Karpas-422 (cell line): ENCODE measurements around the gene VPS52. TPM values are rescaled to one million over a fixed set of nuclear protein-coding genes. Genes with fewer than 3 reads are reported as not detected.
"Not testable (repeated sequence)": the region's sequence is repeated elsewhere in the genome, so short reads cannot be mapped to it uniquely, and the experiment has no call there.

Experiments
- DNase-seq: peaks from one replicate; pipeline ENCODE4 v3.0.0-alpha.2; 2015
- H2AFZ ChIP-seq: fragments of 200-600 bp; sonication (generic); 2 replicates; pipeline ENCODE4 v1.6.1; 2014; ENCODE audit warnings: antibody characterized with exemption, low read length, mixed read lengths
- H3K27ac ChIP-seq: fragments of 200-600 bp; sonication (generic); 2 replicates; pipeline ENCODE4 v1.5.1; 2014; ENCODE audit warnings: mild to moderate bottlenecking, low read length, moderate library complexity
- H3K27me3 ChIP-seq: fragments of 200-600 bp; sonication (generic); 2 replicates; pipeline ENCODE4 v1.6.1; 2014; ENCODE audit warnings: low read length, mixed read lengths
- H3K36me3 ChIP-seq: fragments of 200-600 bp; sonication (generic); 2 replicates; pipeline ENCODE4 v1.6.1; 2014; ENCODE audit warnings: low read length, mixed read lengths; ENCODE audit not compliant: insufficient read depth
- H3K4me1 ChIP-seq: fragments of 200-600 bp; sonication (generic); 2 replicates; pipeline ENCODE4 v1.6.1; 2014; ENCODE audit warnings: mild to moderate bottlenecking, low read length, mixed read lengths
- H3K4me2 ChIP-seq: fragments of 200-600 bp; sonication (generic); 2 replicates; pipeline ENCODE4 v1.6.1; 2014; ENCODE audit warnings: low read length, low read depth, mild to moderate bottlenecking; ENCODE audit not compliant: poor library complexity, severe bottlenecking
- H3K4me3 ChIP-seq: fragments of 200-600 bp; sonication (generic); 2 replicates; pipeline ENCODE4 v1.5.1; 2014; ENCODE audit warnings: mild to moderate bottlenecking, antibody characterized with exemption, low read length, mixed read lengths
- H3K79me2 ChIP-seq: fragments of 200-600 bp; sonication (generic); 2 replicates; pipeline ENCODE4 v1.6.1; 2014; ENCODE audit warnings: mild to moderate bottlenecking, low read length, mixed read lengths
- H3K9ac ChIP-seq: fragments of 200-600 bp; sonication (generic); 2 replicates; pipeline ENCODE4 v1.6.0; 2014; ENCODE audit warnings: low read length
- H3K9me2 ChIP-seq: fragments of 200-600 bp; sonication (generic), shearing (Covaris generic); replicated peaks from 2 replicates; pipeline ENCODE4 v1.6.0; 2014; ENCODE audit warnings: mild to moderate bottlenecking, low read length, moderate library complexity; ENCODE audit not compliant: insufficient read depth
- H3K9me3 ChIP-seq: fragments of 300-700, 200-600 bp; sonication (generic); 2 replicates; pipeline ENCODE4 v1.6.1; 2014; ENCODE audit warnings: low read length, mixed read lengths
- H4K20me1 ChIP-seq: fragments of 200-600 bp; sonication (generic); 2 replicates; pipeline ENCODE4 v1.6.1; 2014; ENCODE audit warnings: mild to moderate bottlenecking, antibody characterized with exemption, low read length, low read depth; ENCODE audit not compliant: insufficient read depth
- total RNA-seq: library from RNA; depleted of rRNA; stranded (reverse); fragments of >200 nt; shearing (Covaris generic); gene quantifications from 2 replicates; pipeline ENCODE4 v1.2.3, GENCODE V29; 2014; ENCODE audit warnings: low replicate concordance

VPS52 gene
- total RNA-seq, 1 experiment from 2014 or later = 76.5 TPM

- Histone ChIP-seq H3K9me3 (no peaks in the 10 kb centered on the region), H2AFZ (no peak overlapping the region; the same call in 1 of the 2 replicates), H3K9ac (peak overlapping the region; percentile 88)
Observed at GRCh38 chr6:33289784-33290315, 18.2 kb upstream of the VPS52 start.

GRCh38 chr6:33288921-33289783 is 17.5 kb upstream of the VPS52 start, which contains the start of the genes PFDN6 and WDR46:
Gene PFDN6, plus strand, starts transcription at chr6:33289601. Its CDS starts 256 bp downstream, at chr6:33289857.
Gene WDR46, minus strand, starts transcription at chr6:33289239. Its CDS starts 69 bp downstream, at chr6:33289170.
- no peaks in the 10 kb centered on the region for H3K27me3 ChIP-seq
- no peaks in the 10 kb centered on the region for H3K9me3 ChIP-seq
- peak within 1 kb of the TSS; percentile 88 for H3K9ac ChIP-seq
- no peaks in the 10 kb centered on the region for H3K9me2 ChIP-seq
- peaks cover 32% of the 10 kb centered on the region; the same call in 1 of the 2 replicates for H3K36me3 ChIP-seq
- peak within 1 kb of the TSS; percentile 88 for H3K4me3 ChIP-seq
- H3K79me2 ChIP-seq = peaks cover 50% of the 10 kb centered on the region
- H2AFZ ChIP-seq = peak within 1 kb of the TSS; percentile 96
- peak; percentile 96 for DNase-seq
- no peaks in the 10 kb centered on the region for H4K20me1 ChIP-seq
- peak within 1 kb of the TSS; percentile 13; the same call in 1 of the 2 replicates for H3K27ac ChIP-seq
- peaks cover 23% of the 10 kb centered on the region for H3K4me1 ChIP-seq
- H3K4me2 ChIP-seq = peak within 1 kb of the TSS; percentile 68

More at GRCh38 chr6:33289784-33290315, 18.2 kb upstream of the VPS52 start:
- H3K36me3 ChIP-seq = peaks cover 25% of the 10 kb centered on the region; the same call in 1 of the 2 replicates
- H3K4me2 ChIP-seq = peak overlapping the region; percentile 68
- no peaks in the 10 kb centered on the region for H3K27me3 ChIP-seq
- peaks cover 46% of the 10 kb centered on the region for H3K79me2 ChIP-seq
- peak overlapping the region; percentile 88 for H3K4me3 ChIP-seq
- no peaks in the 10 kb centered on the region for H4K20me1 ChIP-seq
- peaks cover 23% of the 10 kb centered on the region for H3K4me1 ChIP-seq
- H3K27ac ChIP-seq = peak overlapping the region; percentile 13; the same call in 1 of the 2 replicates
- DNase-seq = no peak
- no peaks in the 10 kb centered on the region for H3K9me2 ChIP-seq

GRCh38 chr6:33288141-33288920 is 16.7 kb upstream of the VPS52 start:
- no peaks in the 10 kb centered on the region for H3K9me3 ChIP-seq
- no peak for DNase-seq
- H2AFZ ChIP-seq = peak overlapping the region; percentile 96; the same call in 1 of the 2 replicates
- H3K27ac ChIP-seq = peak overlapping the region; percentile 4; the same call in 1 of the 2 replicates
- H3K36me3 ChIP-seq = peaks cover 32% of the 10 kb centered on the region; the same call in 1 of the 2 replicates
- peaks cover 50% of the 10 kb centered on the region for H3K79me2 ChIP-seq
- peaks cover 23% of the 10 kb centered on the region for H3K4me1 ChIP-seq
- H3K4me2 ChIP-seq = peak overlapping the region; percentile 68
- H3K9ac ChIP-seq = peak overlapping the region; percentile 88
- no peaks in the 10 kb centered on the region for H3K27me3 ChIP-seq
- H3K9me2 ChIP-seq = no peaks in the 10 kb centered on the region
- no peaks in the 10 kb centered on the region for H4K20me1 ChIP-seq
- peak overlapping the region; percentile 88 for H3K4me3 ChIP-seq

- no peaks in the 10 kb centered on the region for H4K20me1 ChIP-seq
- no peaks in the 10 kb centered on the region for H3K27me3 ChIP-seq
- peak overlapping the region; percentile 88 for H3K9ac ChIP-seq
- peaks cover 50% of the 10 kb centered on the region for H3K79me2 ChIP-seq
- peaks cover 32% of the 10 kb centered on the region; the same call in 1 of the 2 replicates for H3K36me3 ChIP-seq
- DNase-seq = no peak
- H3K27ac ChIP-seq = no peak overlapping the region
- peak overlapping the region; percentile 68 for H3K4me2 ChIP-seq
- peak overlapping the region; percentile 88 for H3K4me3 ChIP-seq
- H3K9me2 ChIP-seq = no peaks in the 10 kb centered on the region
- no peaks in the 10 kb centered on the region for H3K9me3 ChIP-seq
- H2AFZ ChIP-seq = no peak overlapping the region
- H3K4me1 ChIP-seq = peaks cover 23% of the 10 kb centered on the region
Observed at GRCh38 chr6:33286946-33287914, 15.6 kb upstream of the VPS52 start.

GRCh38 chr6:33285214-33285613 is 13.5 kb upstream of the VPS52 start:
- H3K9me3 ChIP-seq, H3K27ac ChIP-seq, H3K9me2 ChIP-seq, H3K4me3 ChIP-seq, H3K9ac ChIP-seq, H3K4me2 ChIP-seq, H3K27me3 ChIP-seq, H2AFZ ChIP-seq, H4K20me1 ChIP-seq, H3K4me1 ChIP-seq, DNase-seq: not testable (repeated sequence)
- H3K36me3 ChIP-seq = peaks cover 23% of the 10 kb centered on the region; the same call in 1 of the 2 replicates
- peaks cover 37% of the 10 kb centered on the region for H3K79me2 ChIP-seq

- H3K4me1 ChIP-seq = peaks cover 38% of the 10 kb centered on the region
- no peaks in the 10 kb centered on the region for H3K27me3 ChIP-seq
- H3K79me2 ChIP-seq = 0 out of 2 replicates have a peak, but pooled peaks cover 4% of the 10 kb centered on the region
- H3K36me3 ChIP-seq = peaks cover 16% of the 10 kb centered on the region
- H3K9me3 ChIP-seq = no peaks in the 10 kb centered on the region
- H4K20me1 ChIP-seq = peaks cover 5% of the 10 kb centered on the region; the same call in 1 of the 2 replicates
- no peak overlapping the region for H2AFZ ChIP-seq
- DNase-seq = no peak
- H3K4me2 ChIP-seq = no peak overlapping the region
- H3K27ac ChIP-seq = no peak overlapping the region
- H3K4me3 ChIP-seq = no peak overlapping the region
- H3K9ac ChIP-seq = no peak overlapping the region
- no peaks in the 10 kb centered on the region for H3K9me2 ChIP-seq
Observed at GRCh38 chr6:33280539-33280938, 8.9 kb upstream of the VPS52 start.

GRCh38 chr6:33279971-33280511 is 8.4 kb upstream of the VPS52 start:
- peak; percentile 56 for DNase-seq

More at GRCh38 chr6:33279971-33280511, 8.4 kb upstream of the VPS52 start:
- Histone ChIP-seq H3K27ac (no peak overlapping the region), H3K36me3 (peaks cover 21% of the 10 kb centered on the region), H3K27me3 (no peaks in the 10 kb centered on the region), H4K20me1 (peaks cover 10% of the 10 kb centered on the region), H3K9me3 (no peaks in the 10 kb centered on the region), H3K9me2 (no peaks in the 10 kb centered on the region), H3K4me3 (no peak overlapping the region), H3K79me2 (peaks cover 6% of the 10 kb centered on the region; the same call in 1 of the 2 replicates), H3K9ac (no peak overlapping the region), H3K4me2 (no peak overlapping the region), H3K4me1 (peaks cover 43% of the 10 kb centered on the region), H2AFZ (no peak overlapping the region)
